Astrocyte (in vitro differentiated cells and primary cell): ENCODE measurements around the gene TRRAP.

ENCODE experiments used
- EZH2 ChIP-seq: IDR thresholded peaks from 2 replicates; pipeline ENCODE4 v1.6.1; 2012; ENCODE audit warnings: mild to moderate bottlenecking, low read length, inconsistent platforms; ENCODE audit not compliant: insufficient read depth
- TF ChIP-seq, protein P1 (sequence below): IDR thresholded peaks from 2 replicates; pipeline ENCODE4 v1.5.1; 2011; ENCODE audit warnings: low read depth, mild to moderate bottlenecking, inconsistent platforms, low read length, moderate library complexity; ENCODE audit not compliant: insufficient read depth

DNA sequence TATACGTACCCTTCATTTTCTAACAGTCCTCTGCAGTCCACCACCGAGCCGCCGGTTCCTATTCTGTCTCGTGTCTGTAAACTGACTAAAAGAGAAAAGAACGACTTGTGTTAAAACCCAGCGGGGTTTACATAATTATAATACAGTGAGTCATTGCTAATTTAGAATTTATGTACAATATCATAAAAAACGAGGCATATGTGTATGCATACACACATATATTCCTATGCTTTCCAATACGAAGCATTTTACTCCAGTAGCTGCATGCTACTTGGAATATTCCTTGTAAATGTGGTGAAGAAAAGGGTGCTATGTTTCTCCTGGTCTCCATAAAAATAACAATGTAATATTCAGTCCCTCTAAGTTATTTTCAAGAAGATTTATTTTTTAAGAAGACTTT lies 176.4 kb downstream of the TRRAP start:
- TF ChIP-seq, protein P1, sequence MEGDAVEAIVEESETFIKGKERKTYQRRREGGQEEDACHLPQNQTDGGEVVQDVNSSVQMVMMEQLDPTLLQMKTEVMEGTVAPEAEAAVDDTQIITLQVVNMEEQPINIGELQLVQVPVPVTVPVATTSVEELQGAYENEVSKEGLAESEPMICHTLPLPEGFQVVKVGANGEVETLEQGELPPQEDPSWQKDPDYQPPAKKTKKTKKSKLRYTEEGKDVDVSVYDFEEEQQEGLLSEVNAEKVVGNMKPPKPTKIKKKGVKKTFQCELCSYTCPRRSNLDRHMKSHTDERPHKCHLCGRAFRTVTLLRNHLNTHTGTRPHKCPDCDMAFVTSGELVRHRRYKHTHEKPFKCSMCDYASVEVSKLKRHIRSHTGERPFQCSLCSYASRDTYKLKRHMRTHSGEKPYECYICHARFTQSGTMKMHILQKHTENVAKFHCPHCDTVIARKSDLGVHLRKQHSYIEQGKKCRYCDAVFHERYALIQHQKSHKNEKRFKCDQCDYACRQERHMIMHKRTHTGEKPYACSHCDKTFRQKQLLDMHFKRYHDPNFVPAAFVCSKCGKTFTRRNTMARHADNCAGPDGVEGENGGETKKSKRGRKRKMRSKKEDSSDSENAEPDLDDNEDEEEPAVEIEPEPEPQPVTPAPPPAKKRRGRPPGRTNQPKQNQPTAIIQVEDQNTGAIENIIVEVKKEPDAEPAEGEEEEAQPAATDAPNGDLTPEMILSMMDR, result no peak
- TF ChIP-seq EZH2, result no peak
